8988T (cell line): ENCODE measurements around the gene NPY4R.
"Not testable (repeated sequence)": the region's sequence is repeated elsewhere in the genome, so short reads cannot be mapped to it uniquely, and the experiment has no call there.

Experiments used
- DNase-seq: peaks from one replicate; pipeline ENCODE4 v3.0.0; 2011

The NPY4R gene

GRCh38 chr10:46455992-46456391, 9.8 kb downstream of the NPY4R start:
- DNase-seq, result not testable (repeated sequence)

- not testable (repeated sequence) for DNase-seq
These were observed 14.4 kb downstream of the NPY4R start for GRCh38 chr10:46451365-46451764.

GRCh38 chr10:46450829-46451228, 14.9 kb downstream of the NPY4R start:
- not testable (repeated sequence) for DNase-seq

- DNase-seq, result not testable (repeated sequence)
These were observed 18.3 kb downstream of the NPY4R start for GRCh38 chr10:46447439-46447838.

- DNase-seq, result not testable (repeated sequence)
These were observed 20.2 kb downstream of the NPY4R start for GRCh38 chr10:46445389-46446122.

- DNase-seq, result not testable (repeated sequence)
These were observed 22.3 kb downstream of the NPY4R start for GRCh38 chr10:46443422-46443821.

GRCh38 chr10:46442706-46443275, 23.0 kb downstream of the NPY4R start:
- DNase-seq, result not testable (repeated sequence)

- not testable (repeated sequence) for DNase-seq
These were observed 23.9 kb downstream of the NPY4R start for GRCh38 chr10:46441837-46442278.

GRCh38 chr10:46440942-46441341, 24.8 kb downstream of the NPY4R start:
- DNase-seq, result not testable (repeated sequence)

- DNase-seq, result not testable (repeated sequence)
These were observed 42.2 kb downstream of the NPY4R start for GRCh38 chr10:46423550-46423949.

GRCh38 chr10:46419570-46420379, 46.0 kb downstream of the NPY4R start:
- DNase-seq, result not testable (repeated sequence)

- not testable (repeated sequence) for DNase-seq
These were observed 47.5 kb downstream of the NPY4R start for GRCh38 chr10:46418283-46418682.

GRCh38 chr10:46415291-46415690, 50.5 kb downstream of the NPY4R start:
- DNase-seq, result not testable (repeated sequence)

- DNase-seq, result not testable (repeated sequence)
These were observed 53.1 kb downstream of the NPY4R start for GRCh38 chr10:46412665-46413064.

GRCh38 chr10:46411123-46411522, 54.6 kb downstream of the NPY4R start:
- DNase-seq, result not testable (repeated sequence)
